K562 (cell line): ENCODE measurements around the gene GINS1. TPM values are rescaled to one million over a fixed set of nuclear protein-coding genes. Genes with fewer than 3 reads are reported as not detected.

Experiments
- GTF2E2 ChIP-seq: fragments of 200-800 bp; sonication (Bioruptor generic); IDR thresholded peaks from 2 replicates; pipeline ENCODE4 v1.6.1; 2016; ENCODE audit warnings: missing genetic modification characterization, missing compliant biosample characterization
- HIVEP1 ChIP-seq: fragments of 250-450 bp; sonication (Bioruptor Pico); IDR thresholded peaks from 2 replicates; pipeline ENCODE4 v1.4.0; 2020; ENCODE audit warnings: mild to moderate bottlenecking
- MLLT1 ChIP-seq, 2 experiments: fragments of 450-650 bp; IDR thresholded peaks; 2 replicates each; pipeline ENCODE4 v1.6.1; 2016
- NELFE ChIP-seq: IDR thresholded peaks from 2 replicates; pipeline ENCODE4 v1.6.1; 2011; ENCODE audit warnings: mild to moderate bottlenecking; ENCODE audit not compliant: insufficient read depth, insufficient read length
- NFE2L1 ChIP-seq: fragments of 450-650 bp; IDR thresholded peaks from 2 replicates; pipeline ENCODE4 v1.6.1; 2016; ENCODE audit warnings: missing genetic modification characterization, low read depth, mild to moderate bottlenecking, missing compliant biosample characterization, moderate library complexity, borderline replicate concordance
- POLR2A ChIP-seq: fragments of 450-650 bp; conservative IDR thresholded peaks from 2 replicates; pipeline ENCODE4 v1.6.1; 2016
- TAF9B ChIP-seq: fragments of 450-650 bp; IDR thresholded peaks from 2 replicates; pipeline ENCODE4 v1.6.1; 2018; ENCODE audit warnings: mild to moderate bottlenecking; ENCODE audit not compliant: partially characterized antibody
- TEAD4 ChIP-seq, 2 experiments: sonication (generic) in 1 of 2; formaldehyde crosslinking in 1 of 2; IDR thresholded peaks; 2 replicates each; pipeline versions ENCODE4 v1.6.1 to v1.8.0; 2012 to 2022; ENCODE audit warnings: borderline replicate concordance in 1 of 2, inconsistent platforms in 1 of 2, low read length in 1 of 2, mild to moderate bottlenecking in 1 of 2, missing genetic modification reagents in 1 of 2
- ZBTB7A ChIP-seq: IDR thresholded peaks from 2 replicates; pipeline ENCODE4 v1.6.1; 2011; ENCODE audit warnings: low read depth, mild to moderate bottlenecking, low read length, moderate library complexity, borderline replicate concordance; ENCODE audit not compliant: control insufficient read depth
- polyA plus RNA-seq, 8 experiments: library from polyadenylated mRNA; depleted of rRNA in 4 of 8; stranded (reverse) in 5 of 8; unstranded in 3 of 8; fragments of >200 nt; fragmentation: Nextera tagmentation in 2 of 8; fragmentation: Illumina TruSeq in 1 of 8; extraction: Ambion mirVana in 2 of 8; extraction: Trizol in 1 of 8; gene quantifications; 2 replicates each; pipeline versions ENCODE4 v1.2.1 to v1.2.3, GENCODE V29; 2011 to 2014; ENCODE audit warnings: inconsistent platforms in 1 of 8, missing spikeins in 1 of 8
- total RNA-seq, 7 experiments: library from RNA; depleted of rRNA in 6 of 7; stranded (reverse); fragments of >200 nt in 6 of 7; fragmentation: Illumina TruSeq in 2 of 7; extraction: Trizol in 2 of 7; gene quantifications; 2 replicates each; pipeline versions ENCODE4 v1.2.1 to v1.2.3, GENCODE V29; 2011 to 2021; ENCODE audit warnings: low replicate concordance in 1 of 7
- TF ChIP-seq, protein P1 (sequence below): fragments of 200-800 bp; sonication (Bioruptor generic); IDR thresholded peaks from 2 replicates; pipeline ENCODE4 v1.6.1; 2017; ENCODE audit warnings: missing genetic modification characterization, missing compliant biosample characterization
- TF ChIP-seq, protein P2 (sequence below): fragments of 450-650 bp; IDR thresholded peaks from 2 replicates; pipeline ENCODE4 v1.6.1; 2016; ENCODE audit warnings: mild to moderate bottlenecking, moderate library complexity

The GINS1 gene
- total and polyA plus RNA-seq, 9 of the 15 experiments (the other 6 are each of a cell fraction or from before 2014, with no cell fraction given), result 13.1 to 31.8 (median 24.1) TPM

DNA sequence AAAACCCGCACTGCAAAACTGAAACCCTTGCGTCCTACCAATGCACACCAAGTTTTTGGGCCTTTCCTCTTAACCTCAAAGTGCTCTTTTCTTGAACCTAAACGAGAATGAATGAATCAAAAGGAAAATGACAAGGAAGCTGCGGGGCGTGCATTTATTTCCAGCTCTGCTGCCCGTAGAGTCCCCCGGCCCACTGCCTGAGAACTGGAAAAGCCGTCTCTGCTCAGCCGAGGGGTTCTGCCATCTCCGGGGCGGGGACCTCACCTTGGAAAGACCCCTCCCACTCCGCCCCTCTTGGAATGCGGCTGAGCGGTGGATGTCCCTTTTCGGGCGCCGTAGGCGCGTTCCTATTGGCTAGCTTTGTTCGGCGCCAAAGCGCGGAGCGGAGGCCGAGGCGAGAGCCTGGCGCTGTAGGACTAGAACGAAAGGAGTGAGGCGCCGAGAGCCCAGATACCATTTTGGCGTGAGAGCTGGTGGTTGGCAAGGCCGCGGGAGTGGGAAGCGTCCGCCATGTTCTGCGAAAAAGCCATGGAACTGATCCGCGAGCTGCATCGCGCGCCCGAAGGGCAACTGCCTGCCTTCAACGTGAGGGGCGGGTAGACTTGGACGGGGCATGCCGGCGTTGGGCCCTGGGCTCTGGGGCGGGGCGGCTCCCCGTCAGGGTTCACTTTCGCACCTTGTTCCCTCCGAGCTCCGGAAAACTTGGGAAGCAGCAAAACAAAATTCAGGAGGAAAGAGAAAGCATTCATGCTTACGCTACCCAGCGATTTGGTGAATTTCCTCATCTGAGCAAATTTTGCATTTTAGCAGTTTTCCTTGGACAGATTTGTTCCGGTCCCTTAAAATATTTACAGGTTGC lies at the start of gene GINS1 (continued):
- TF ChIP-seq, protein P1, sequence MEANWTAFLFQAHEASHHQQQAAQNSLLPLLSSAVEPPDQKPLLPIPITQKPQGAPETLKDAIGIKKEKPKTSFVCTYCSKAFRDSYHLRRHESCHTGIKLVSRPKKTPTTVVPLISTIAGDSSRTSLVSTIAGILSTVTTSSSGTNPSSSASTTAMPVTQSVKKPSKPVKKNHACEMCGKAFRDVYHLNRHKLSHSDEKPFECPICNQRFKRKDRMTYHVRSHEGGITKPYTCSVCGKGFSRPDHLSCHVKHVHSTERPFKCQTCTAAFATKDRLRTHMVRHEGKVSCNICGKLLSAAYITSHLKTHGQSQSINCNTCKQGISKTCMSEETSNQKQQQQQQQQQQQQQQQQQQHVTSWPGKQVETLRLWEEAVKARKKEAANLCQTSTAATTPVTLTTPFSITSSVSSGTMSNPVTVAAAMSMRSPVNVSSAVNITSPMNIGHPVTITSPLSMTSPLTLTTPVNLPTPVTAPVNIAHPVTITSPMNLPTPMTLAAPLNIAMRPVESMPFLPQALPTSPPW (CRISPR knock-in tag), result peak; percentile 62
- TF ChIP-seq GTF2E2 (tag), result 0 out of 2 replicates have a peak, but pooled peaks have one; percentile 53
- peak; percentile 89 for TF ChIP-seq POLR2A
- TF ChIP-seq, protein P2, sequence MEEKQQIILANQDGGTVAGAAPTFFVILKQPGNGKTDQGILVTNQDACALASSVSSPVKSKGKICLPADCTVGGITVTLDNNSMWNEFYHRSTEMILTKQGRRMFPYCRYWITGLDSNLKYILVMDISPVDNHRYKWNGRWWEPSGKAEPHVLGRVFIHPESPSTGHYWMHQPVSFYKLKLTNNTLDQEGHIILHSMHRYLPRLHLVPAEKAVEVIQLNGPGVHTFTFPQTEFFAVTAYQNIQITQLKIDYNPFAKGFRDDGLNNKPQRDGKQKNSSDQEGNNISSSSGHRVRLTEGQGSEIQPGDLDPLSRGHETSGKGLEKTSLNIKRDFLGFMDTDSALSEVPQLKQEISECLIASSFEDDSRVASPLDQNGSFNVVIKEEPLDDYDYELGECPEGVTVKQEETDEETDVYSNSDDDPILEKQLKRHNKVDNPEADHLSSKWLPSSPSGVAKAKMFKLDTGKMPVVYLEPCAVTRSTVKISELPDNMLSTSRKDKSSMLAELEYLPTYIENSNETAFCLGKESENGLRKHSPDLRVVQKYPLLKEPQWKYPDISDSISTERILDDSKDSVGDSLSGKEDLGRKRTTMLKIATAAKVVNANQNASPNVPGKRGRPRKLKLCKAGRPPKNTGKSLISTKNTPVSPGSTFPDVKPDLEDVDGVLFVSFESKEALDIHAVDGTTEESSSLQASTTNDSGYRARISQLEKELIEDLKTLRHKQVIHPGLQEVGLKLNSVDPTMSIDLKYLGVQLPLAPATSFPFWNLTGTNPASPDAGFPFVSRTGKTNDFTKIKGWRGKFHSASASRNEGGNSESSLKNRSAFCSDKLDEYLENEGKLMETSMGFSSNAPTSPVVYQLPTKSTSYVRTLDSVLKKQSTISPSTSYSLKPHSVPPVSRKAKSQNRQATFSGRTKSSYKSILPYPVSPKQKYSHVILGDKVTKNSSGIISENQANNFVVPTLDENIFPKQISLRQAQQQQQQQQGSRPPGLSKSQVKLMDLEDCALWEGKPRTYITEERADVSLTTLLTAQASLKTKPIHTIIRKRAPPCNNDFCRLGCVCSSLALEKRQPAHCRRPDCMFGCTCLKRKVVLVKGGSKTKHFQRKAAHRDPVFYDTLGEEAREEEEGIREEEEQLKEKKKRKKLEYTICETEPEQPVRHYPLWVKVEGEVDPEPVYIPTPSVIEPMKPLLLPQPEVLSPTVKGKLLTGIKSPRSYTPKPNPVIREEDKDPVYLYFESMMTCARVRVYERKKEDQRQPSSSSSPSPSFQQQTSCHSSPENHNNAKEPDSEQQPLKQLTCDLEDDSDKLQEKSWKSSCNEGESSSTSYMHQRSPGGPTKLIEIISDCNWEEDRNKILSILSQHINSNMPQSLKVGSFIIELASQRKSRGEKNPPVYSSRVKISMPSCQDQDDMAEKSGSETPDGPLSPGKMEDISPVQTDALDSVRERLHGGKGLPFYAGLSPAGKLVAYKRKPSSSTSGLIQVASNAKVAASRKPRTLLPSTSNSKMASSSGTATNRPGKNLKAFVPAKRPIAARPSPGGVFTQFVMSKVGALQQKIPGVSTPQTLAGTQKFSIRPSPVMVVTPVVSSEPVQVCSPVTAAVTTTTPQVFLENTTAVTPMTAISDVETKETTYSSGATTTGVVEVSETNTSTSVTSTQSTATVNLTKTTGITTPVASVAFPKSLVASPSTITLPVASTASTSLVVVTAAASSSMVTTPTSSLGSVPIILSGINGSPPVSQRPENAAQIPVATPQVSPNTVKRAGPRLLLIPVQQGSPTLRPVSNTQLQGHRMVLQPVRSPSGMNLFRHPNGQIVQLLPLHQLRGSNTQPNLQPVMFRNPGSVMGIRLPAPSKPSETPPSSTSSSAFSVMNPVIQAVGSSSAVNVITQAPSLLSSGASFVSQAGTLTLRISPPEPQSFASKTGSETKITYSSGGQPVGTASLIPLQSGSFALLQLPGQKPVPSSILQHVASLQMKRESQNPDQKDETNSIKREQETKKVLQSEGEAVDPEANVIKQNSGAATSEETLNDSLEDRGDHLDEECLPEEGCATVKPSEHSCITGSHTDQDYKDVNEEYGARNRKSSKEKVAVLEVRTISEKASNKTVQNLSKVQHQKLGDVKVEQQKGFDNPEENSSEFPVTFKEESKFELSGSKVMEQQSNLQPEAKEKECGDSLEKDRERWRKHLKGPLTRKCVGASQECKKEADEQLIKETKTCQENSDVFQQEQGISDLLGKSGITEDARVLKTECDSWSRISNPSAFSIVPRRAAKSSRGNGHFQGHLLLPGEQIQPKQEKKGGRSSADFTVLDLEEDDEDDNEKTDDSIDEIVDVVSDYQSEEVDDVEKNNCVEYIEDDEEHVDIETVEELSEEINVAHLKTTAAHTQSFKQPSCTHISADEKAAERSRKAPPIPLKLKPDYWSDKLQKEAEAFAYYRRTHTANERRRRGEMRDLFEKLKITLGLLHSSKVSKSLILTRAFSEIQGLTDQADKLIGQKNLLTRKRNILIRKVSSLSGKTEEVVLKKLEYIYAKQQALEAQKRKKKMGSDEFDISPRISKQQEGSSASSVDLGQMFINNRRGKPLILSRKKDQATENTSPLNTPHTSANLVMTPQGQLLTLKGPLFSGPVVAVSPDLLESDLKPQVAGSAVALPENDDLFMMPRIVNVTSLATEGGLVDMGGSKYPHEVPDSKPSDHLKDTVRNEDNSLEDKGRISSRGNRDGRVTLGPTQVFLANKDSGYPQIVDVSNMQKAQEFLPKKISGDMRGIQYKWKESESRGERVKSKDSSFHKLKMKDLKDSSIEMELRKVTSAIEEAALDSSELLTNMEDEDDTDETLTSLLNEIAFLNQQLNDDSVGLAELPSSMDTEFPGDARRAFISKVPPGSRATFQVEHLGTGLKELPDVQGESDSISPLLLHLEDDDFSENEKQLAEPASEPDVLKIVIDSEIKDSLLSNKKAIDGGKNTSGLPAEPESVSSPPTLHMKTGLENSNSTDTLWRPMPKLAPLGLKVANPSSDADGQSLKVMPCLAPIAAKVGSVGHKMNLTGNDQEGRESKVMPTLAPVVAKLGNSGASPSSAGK, result peak; percentile 95
- TF ChIP-seq NELFE, result no peak
- peak; percentile 94 for TF ChIP-seq ZBTB7A
- peak; percentile 56 for TF ChIP-seq TAF9B
- 0 out of 4 replicates have a peak, but pooled peaks of 1 of the 2 experiments have one; percentile 41 for TF ChIP-seq MLLT1 (IDR thresholded peaks at IDR 0.05)
- peak; percentile 85 for TF ChIP-seq TEAD4 (IDR thresholded peaks at IDR 0.05; ENCODE audit: low read length)
- TF ChIP-seq TEAD4 (CRISPR knock-in tag; IDR thresholded peaks at IDR 0.05; ENCODE audit: borderline replicate concordance), result peak; percentile 66; the same call in 1 of the 2 replicates
- no peak for TF ChIP-seq HIVEP1 (CRISPR knock-in tag)
- TF ChIP-seq NFE2L1 (tag), result no peak
